Caco-2 (cell line): Measurements from ENCODE around the gene KDM8. TPM values are rescaled to one million over a fixed set of nuclear protein-coding genes. Genes with fewer than 3 reads are reported as not detected.
"Not testable (repeated sequence)": the region's sequence is repeated elsewhere in the genome, so short reads cannot be mapped to it uniquely, and the experiment has no call there.

Experiments
- BruUV-seq: library from RNA; stranded (reverse); fragments of 400-500 nt; replicated peaks from 2 replicates; lab custom pipeline; 2021; lab: Mats Ljungman, UMichigan
- CTCF ChIA-PET: fragments of 300-600 bp; sonication (Branson Sonifier 250); formaldehyde crosslinking; loops from one replicate; lab custom pipeline; 2022; ENCODE audit warnings: antibody characterized with exemption; lab: Charles Lee
- POLR2A ChIA-PET: fragments of 300-600 bp; sonication (Branson Sonifier 250); formaldehyde crosslinking; loops from one replicate; lab custom pipeline; 2022; ENCODE audit warnings: antibody characterized with exemption; lab: Charles Lee
- DNase-seq, 2 experiments: peaks; one replicate each; pipeline versions ENCODE4 v3.0.0 to v3.0.0-alpha.2; 2020 to 2022
- H3K27me3 ChIP-seq: replicated peaks from 2 replicates; pipeline ENCODE4 v1.6.0; 2011; ENCODE audit warnings: low read length; ENCODE audit not compliant: control insufficient read depth, insufficient read depth
- H3K36me3 ChIP-seq: 2 replicates; pipeline ENCODE4 v1.5.1; 2011; ENCODE audit warnings: low read length; ENCODE audit not compliant: control insufficient read depth, insufficient read depth
- H3K4me1 ChIP-seq: fragments of 250-450 bp; sonication (Bioruptor Pico); 2 replicates; pipeline ENCODE4 v1.5.1; 2020; ENCODE audit warnings: mild to moderate bottlenecking
- H3K4me3 ChIP-seq: 2 replicates; pipeline ENCODE4 v1.5.1; 2011; ENCODE audit warnings: low read depth, mild to moderate bottlenecking, control low read depth, low read length
- H3K9me3 ChIP-seq: fragments of 250-450 bp; sonication (Bioruptor Pico); 2 replicates; pipeline ENCODE4 v1.5.1; 2020; ENCODE audit warnings: mild to moderate bottlenecking, moderate library complexity
- H3K27ac Mint-ChIP-seq: one replicate; pipeline ENCODE4 v1.8.0; 2022; ENCODE audit warnings: mixed read lengths; ENCODE audit not compliant: unreplicated experiment
- H3K27me3 Mint-ChIP-seq: one replicate; pipeline ENCODE4 v1.8.0; 2022; ENCODE audit warnings: mixed read lengths; ENCODE audit not compliant: insufficient read depth, unreplicated experiment
- H3K36me3 Mint-ChIP-seq: one replicate; pipeline ENCODE4 v1.8.0; 2022; ENCODE audit warnings: mild to moderate bottlenecking, mixed read lengths; ENCODE audit not compliant: insufficient read depth, unreplicated experiment
- H3K4me1 Mint-ChIP-seq: one replicate; pipeline ENCODE4 v1.8.0; 2022; ENCODE audit warnings: low read depth, mixed read lengths; ENCODE audit not compliant: unreplicated experiment
- H3K4me3 Mint-ChIP-seq: one replicate; pipeline ENCODE4 v1.8.0; 2022; ENCODE audit warnings: mild to moderate bottlenecking, moderate library complexity, mixed read lengths; ENCODE audit not compliant: unreplicated experiment
- H3K9me3 Mint-ChIP-seq: one replicate; pipeline ENCODE4 v1.8.0; 2022; ENCODE audit warnings: mixed read lengths; ENCODE audit not compliant: unreplicated experiment
- CTCF ChIP-seq, 2 experiments: fragments of 200-600 bp in 1 of 2; IDR thresholded peaks; 1 replicate in 1 of 2; 2 replicates in 1 of 2; pipeline versions ENCODE4 v1.5.1 to v1.8.0; 2011 to 2022; ENCODE audit warnings: antibody characterized with exemption in 1 of 2, control low read depth in 1 of 2, inconsistent platforms in 1 of 2, low read depth in 1 of 2, low read length in 1 of 2, mild to moderate bottlenecking in 1 of 2, moderate library complexity in 1 of 2; ENCODE audit not compliant: insufficient read depth in 1 of 2, severe bottlenecking in 1 of 2, unreplicated experiment in 1 of 2
- intact Hi-C: fragments of 100-400 bp; cut with micrococcal nuclease; formaldehyde crosslinking; loops from one replicate; pipeline ENCODE4 v1.10.0; 2022; ENCODE audit not compliant: unreplicated experiment
- total RNA-seq: library from RNA; stranded (reverse); gene quantifications from 2 replicates; pipeline ENCODE4 v1.2.3, GENCODE V29; 2022

KDM8 gene
- total RNA-seq, 1 experiment from 2014 or later = 7.0 TPM

- Histone ChIP-seq H3K36me3 (no peaks in the 10 kb centered on the region), H3K4me3 (no peak overlapping the region), H3K9me3 (no peaks in the 10 kb centered on the region), H3K27me3 (no peaks in the 10 kb centered on the region), H3K4me1 (peaks cover 11% of the 10 kb centered on the region)
- Mint-ChIP-seq H3K4me1 (peaks cover 32% of the 10 kb centered on the region), H3K9me3 (no peaks in the 10 kb centered on the region), H3K27me3 (no peaks in the 10 kb centered on the region), H3K27ac (no peak overlapping the region), H3K4me3 (no peak overlapping the region), H3K36me3 (peaks cover 5% of the 10 kb centered on the region)
- DNase-seq = no peak
- POLR2A ChIA-PET = no interaction called here
- intact Hi-C loops = no loop called here
- no peak for TF ChIP-seq CTCF (IDR thresholded peaks at IDR 0.05; ENCODE audit: insufficient read depth in 1 of 2, low read depth in 1 of 2, low read length in 1 of 2, severe bottlenecking in 1 of 2, unreplicated experiment in 1 of 2)
- BruUV-seq = no TSS peak
- CTCF ChIA-PET = no interaction called here
These were observed 56.4 kb downstream of the KDM8 start for GRCh38 chr16:27259710-27260109.

GRCh38 chr16:27262904-27263423 is 59.6 kb downstream of the KDM8 start:
- H3K9me3 Mint-ChIP-seq, H3K36me3 Mint-ChIP-seq, BruUV-seq, H3K27me3 Mint-ChIP-seq, H3K4me3 Mint-ChIP-seq, intact Hi-C loops, POLR2A ChIA-PET, H3K27ac Mint-ChIP-seq, H3K27me3 ChIP-seq, DNase-seq, H3K36me3 ChIP-seq, H3K9me3 ChIP-seq, CTCF ChIA-PET, H3K4me3 ChIP-seq: not testable (repeated sequence)
- H3K4me1 Mint-ChIP-seq = peaks cover 31% of the 10 kb centered on the region
- peaks cover 12% of the 10 kb centered on the region for H3K4me1 ChIP-seq

- POLR2A ChIA-PET = no interaction called here
- H3K27me3 Mint-ChIP-seq = no peaks in the 10 kb centered on the region
These were observed 60.8 kb downstream of the KDM8 start for GRCh38 chr16:27264151-27264550.

More at GRCh38 chr16:27264151-27264550, 60.8 kb downstream of the KDM8 start:
- Mint-ChIP-seq H3K4me1 (peaks cover 22% of the 10 kb centered on the region), H3K36me3 (peaks cover 6% of the 10 kb centered on the region), H3K27ac (peak overlapping the region; percentile 29), H3K9me3 (no peaks in the 10 kb centered on the region), H3K4me3 (peak overlapping the region; percentile 47)
- intact Hi-C loops = no loop called here
- Histone ChIP-seq H3K4me1 (peaks cover 12% of the 10 kb centered on the region), H3K27me3 (no peaks in the 10 kb centered on the region), H3K4me3 (no peak overlapping the region), H3K36me3 (no peaks in the 10 kb centered on the region), H3K9me3 (no peaks in the 10 kb centered on the region)
- no TSS peak for BruUV-seq
- CTCF ChIA-PET = interaction anchor here (0.9 kb wide), 1 partner anchor 104 kb away, joined by 3 read pairs; no protein-coding TSS in a partner anchor
- no peak for TF ChIP-seq CTCF (IDR thresholded peaks at IDR 0.05; ENCODE audit: insufficient read depth in 1 of 2, low read depth in 1 of 2, low read length in 1 of 2, severe bottlenecking in 1 of 2, unreplicated experiment in 1 of 2)
- DNase-seq = peak; percentile 47 to 53
